ENCODE data around the gene SCLY. TPM values are rescaled to one million over a fixed set of nuclear protein-coding genes. Genes with fewer than 3 reads are reported as not detected.

Gene SCLY
- polyA plus RNA-seq, 1 experiment: 7.7 TPM

GRCh38 chr2:238060096-238060541 is 682 bp upstream of the SCLY start:
- TF ChIP-seq CTCF (IDR thresholded peaks at IDR 0.05; ENCODE audit: insufficient read depth, low read depth, low read length): no peak
- Histone ChIP-seq H3K27me3 (ENCODE audit: control insufficient read depth, insufficient read depth, low read length) (no peaks in the 10 kb centered on the region), H3K4me3 (ENCODE audit: low read depth, low read length) (peak overlapping the region; percentile 83), H3K36me3 (ENCODE audit: control insufficient read depth, insufficient read depth, low read length) (no peaks in the 10 kb centered on the region)
- POLR2A ChIA-PET: no interaction called here
- no peak for DNase-seq (ENCODE audit: low read depth)
- CTCF ChIA-PET: no interaction called here

- H3K27me3 ChIP-seq (ENCODE audit: control insufficient read depth, insufficient read depth, low read length): no peaks in the 10 kb centered on the region
- no peaks in the 10 kb centered on the region for H3K36me3 ChIP-seq (ENCODE audit: control insufficient read depth, insufficient read depth, low read length)
- CTCF ChIA-PET: no interaction called here
- POLR2A ChIA-PET: interaction anchor here (0.9 kb wide), 1 partner anchor 141 kb away, joined by 4 read pairs; no protein-coding TSS in a partner anchor
- no peak for TF ChIP-seq CTCF (IDR thresholded peaks at IDR 0.05; ENCODE audit: insufficient read depth, low read depth, low read length)
- H3K4me3 ChIP-seq (ENCODE audit: low read depth, low read length): peak overlapping the region; percentile 75
- DNase-seq (ENCODE audit: low read depth): no peak
These were observed 758 bp downstream of the SCLY start for GRCh38 chr2:238061315-238062202.

GRCh38 chr2:238063414-238064189 is 2.8 kb downstream of the SCLY start:
- Histone ChIP-seq H3K36me3 (ENCODE audit: control insufficient read depth, insufficient read depth, low read length) (no peaks in the 10 kb centered on the region), H3K4me3 (ENCODE audit: low read depth, low read length) (no peak overlapping the region), H3K27me3 (ENCODE audit: control insufficient read depth, insufficient read depth, low read length) (no peaks in the 10 kb centered on the region)
- no peak for TF ChIP-seq CTCF (IDR thresholded peaks at IDR 0.05; ENCODE audit: insufficient read depth, low read depth, low read length)
- DNase-seq (ENCODE audit: low read depth): no peak
- CTCF ChIA-PET: interaction anchor here (1.2 kb wide), 1 partner anchor 201 kb away, joined by 3 read pairs; no protein-coding TSS in a partner anchor
- POLR2A ChIA-PET: no interaction called here

GRCh38 chr2:238064376-238064775 is 3.6 kb downstream of the SCLY start:
- peaks cover 2% of the 10 kb centered on the region; the same call in 1 of the 2 replicates for H3K36me3 ChIP-seq (ENCODE audit: control insufficient read depth, insufficient read depth, low read length)
- ChIA-PET POLR2A (no interaction called here), CTCF (no interaction called here)
- DNase-seq (ENCODE audit: low read depth): no peak
- no peak overlapping the region for H3K4me3 ChIP-seq (ENCODE audit: low read depth, low read length)
- no peak for TF ChIP-seq CTCF (IDR thresholded peaks at IDR 0.05; ENCODE audit: insufficient read depth, low read depth, low read length)
- H3K27me3 ChIP-seq (ENCODE audit: control insufficient read depth, insufficient read depth, low read length): no peaks in the 10 kb centered on the region
